GM21723 (cell line): Measurements from ENCODE around the gene TSPOAP1.

ENCODE experiments used
- ATAC-seq: cut with Tn5 transposase; IDR thresholded peaks from one replicate; pipeline ENCODE4 v1.9.1; 2021; ENCODE audit warnings: mild to moderate bottlenecking, moderate library complexity; ENCODE audit not compliant: unreplicated experiment

The TSPOAP1 gene

GRCh38 chr17:58306131-58306951, 22.3 kb downstream of the TSPOAP1 start:
- no peak for ATAC-seq

GRCh38 chr17:58305626-58306025, 23.0 kb downstream of the TSPOAP1 start:
- ATAC-seq, result no peak

- ATAC-seq, result no peak
These were observed 23.7 kb downstream of the TSPOAP1 start for GRCh38 chr17:58304750-58305486.

GRCh38 chr17:58303971-58304749, 24.4 kb downstream of the TSPOAP1 start:
- ATAC-seq, result peak; percentile 54

- no peak for ATAC-seq
These were observed 25.5 kb downstream of the TSPOAP1 start for GRCh38 chr17:58302919-58303585.

GRCh38 chr17:58302171-58302918, 26.2 kb downstream of the TSPOAP1 start:
- no peak for ATAC-seq

- ATAC-seq, result no peak
These were observed 27.0 kb downstream of the TSPOAP1 start for GRCh38 chr17:58301504-58302150.

- ATAC-seq, result no peak
These were observed 28.3 kb downstream of the TSPOAP1 start for GRCh38 chr17:58300336-58300735.

GRCh38 chr17:58294034-58294433, 34.6 kb downstream of the TSPOAP1 start:
- no peak for ATAC-seq

- ATAC-seq, result no peak
These were observed 37.3 kb downstream of the TSPOAP1 start for GRCh38 chr17:58291246-58291645.

GRCh38 chr17:58289869-58290268, 38.7 kb downstream of the TSPOAP1 start:
- ATAC-seq, result no peak

- ATAC-seq, result no peak
These were observed 43.2 kb downstream of the TSPOAP1 start for GRCh38 chr17:58285422-58285810.

GRCh38 chr17:58284613-58285421, 43.8 kb downstream of the TSPOAP1 start:
- ATAC-seq, result no peak

GRCh38 chr17:58283674-58284612, 44.7 kb downstream of the TSPOAP1 start:
- no peak for ATAC-seq

- ATAC-seq, result no peak
These were observed 46.2 kb downstream of the TSPOAP1 start for GRCh38 chr17:58282442-58282841.

GRCh38 chr17:58281511-58282011, 47.0 kb downstream of the TSPOAP1 start:
- ATAC-seq, result no peak

GRCh38 chr17:58280480-58281217, 47.9 kb downstream of the TSPOAP1 start, which contains the start of gene MPO:
MPO (minus strand) TSS chr17:58280935; CDS start chr17:58280758, 177 bp downstream.
- ATAC-seq, result no peak
